HUES6 (cell line): ENCODE results near the gene RBBP9.
"Not testable (repeated sequence)": the region's sequence is repeated elsewhere in the genome, so short reads cannot be mapped to it uniquely, and the experiment has no call there.

Source experiments
- H3K27ac ChIP-seq: 2 replicates; pipeline ENCODE4 v1.7.0; 2013; ENCODE audit warnings: low read depth, mild to moderate bottlenecking, low read length, inconsistent platforms
- H3K27me3 ChIP-seq: 2 replicates; pipeline ENCODE4 v1.6.1; 2013; ENCODE audit warnings: low read length; ENCODE audit not compliant: control insufficient read depth, insufficient read depth
- H3K36me3 ChIP-seq: 2 replicates; pipeline ENCODE4 v1.6.1; 2013; ENCODE audit warnings: low read length; ENCODE audit not compliant: control insufficient read depth, insufficient read depth
- H3K4me1 ChIP-seq: 2 replicates; pipeline ENCODE4 v1.6.1; 2013; ENCODE audit warnings: low read length; ENCODE audit not compliant: control insufficient read depth, insufficient read depth
- H3K4me3 ChIP-seq: 2 replicates; pipeline ENCODE4 v1.5.1; 2013; ENCODE audit warnings: low read depth, low read length
- H3K9ac ChIP-seq: one replicate; pipeline ENCODE4 v1.6.1; 2013; ENCODE audit warnings: mild to moderate bottlenecking, low read length
- H3K9me3 ChIP-seq: 2 replicates; pipeline ENCODE4 v1.6.1; 2013; ENCODE audit warnings: low read depth, low read length; ENCODE audit not compliant: control insufficient read depth, insufficient read depth

RBBP9 gene

GRCh38 chr20:18527339-18527738 is 30.3 kb upstream of the RBBP9 start:
- Histone ChIP-seq H3K36me3 (peaks cover 84% of the 10 kb centered on the region), H3K4me3 (no peak overlapping the region), H3K27ac (no peak overlapping the region)

GRCh38 chr20:18526761-18527160 is 29.7 kb upstream of the RBBP9 start:
- H3K9ac ChIP-seq, H3K4me3 ChIP-seq, H3K27me3 ChIP-seq, H3K9me3 ChIP-seq, H3K4me1 ChIP-seq, H3K27ac ChIP-seq: not testable (repeated sequence)
- peaks cover 79% of the 10 kb centered on the region for H3K36me3 ChIP-seq

More at GRCh38 chr20:18527339-18527738, 30.3 kb upstream of the RBBP9 start:
- no peaks in the 10 kb centered on the region for H3K9me3 ChIP-seq
- H3K27me3 ChIP-seq: no peaks in the 10 kb centered on the region
- no peak overlapping the region for H3K9ac ChIP-seq
- no peaks in the 10 kb centered on the region for H3K4me1 ChIP-seq

DNA sequence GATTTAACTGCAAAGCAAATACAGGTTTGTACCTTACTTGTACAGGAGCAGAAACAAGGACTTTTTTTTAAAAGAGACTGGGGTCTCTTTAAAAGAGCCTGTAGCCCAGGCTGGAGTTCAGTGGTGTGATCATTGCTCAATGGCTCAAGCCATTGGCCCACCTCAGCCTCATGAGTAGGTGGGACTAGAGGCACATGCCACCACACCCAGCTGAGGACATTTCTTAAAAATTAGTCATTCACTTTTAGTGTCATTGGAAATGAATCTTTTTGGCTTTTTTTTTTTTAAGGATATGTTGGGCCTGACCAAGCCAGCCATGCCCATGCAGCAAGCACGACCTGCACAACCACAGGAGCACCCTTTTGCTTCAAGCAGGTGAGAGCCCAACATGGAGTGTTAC is 27.6 kb upstream of the RBBP9 start:
- H3K4me3 ChIP-seq: no peak overlapping the region
- H3K9me3 ChIP-seq: no peaks in the 10 kb centered on the region
- no peak overlapping the region for H3K9ac ChIP-seq
- no peaks in the 10 kb centered on the region for H3K4me1 ChIP-seq
- H3K36me3 ChIP-seq: peaks cover 61% of the 10 kb centered on the region
- no peaks in the 10 kb centered on the region for H3K27me3 ChIP-seq
- no peak overlapping the region for H3K27ac ChIP-seq

DNA sequence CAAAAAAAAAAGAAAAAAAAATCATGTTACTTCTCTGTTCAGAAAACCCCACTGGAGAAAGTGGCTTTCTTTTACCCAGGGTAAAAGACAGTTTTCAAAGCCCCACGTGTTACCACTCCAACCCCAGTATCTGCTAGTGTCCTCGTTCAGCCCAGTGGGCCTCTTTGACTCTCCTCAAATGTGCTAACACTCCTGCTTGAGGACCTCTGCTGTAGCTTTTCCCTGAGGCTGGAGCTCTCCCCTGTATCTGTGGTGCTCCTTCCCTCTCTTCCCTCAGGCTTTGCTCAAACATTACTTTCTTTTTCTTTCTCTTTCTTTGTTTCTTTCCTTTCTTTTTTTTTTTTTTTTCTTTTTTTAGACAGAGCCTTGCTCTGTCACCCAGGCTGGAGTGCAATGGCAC is 26.0 kb upstream of the RBBP9 start:
- Histone ChIP-seq H3K4me1 (no peaks in the 10 kb centered on the region), H3K9me3 (no peaks in the 10 kb centered on the region), H3K27ac (no peak overlapping the region), H3K36me3 (peaks cover 45% of the 10 kb centered on the region), H3K4me3 (no peak overlapping the region), H3K9ac (no peak overlapping the region), H3K27me3 (no peaks in the 10 kb centered on the region)

GRCh38 chr20:18522066-18522465 is 25.0 kb upstream of the RBBP9 start:
- H3K36me3 ChIP-seq: peaks cover 39% of the 10 kb centered on the region
- H3K27ac ChIP-seq, H3K27me3 ChIP-seq, H3K9me3 ChIP-seq, H3K4me3 ChIP-seq, H3K4me1 ChIP-seq, H3K9ac ChIP-seq: not testable (repeated sequence)

- Histone ChIP-seq H3K9me3 (no peaks in the 10 kb centered on the region), H3K27me3 (no peaks in the 10 kb centered on the region), H3K4me1 (no peaks in the 10 kb centered on the region), H3K4me3 (no peak overlapping the region), H3K9ac (no peak overlapping the region), H3K27ac (no peak overlapping the region), H3K36me3 (peaks cover 51% of the 10 kb centered on the region)
Measured at GRCh38 chr20:18515973-18516372, 18.9 kb upstream of the RBBP9 start.

GRCh38 chr20:18514127-18514526 is 17.1 kb upstream of the RBBP9 start:
- Histone ChIP-seq H3K36me3 (peaks cover 64% of the 10 kb centered on the region), H3K9ac (no peak overlapping the region)

DNA sequence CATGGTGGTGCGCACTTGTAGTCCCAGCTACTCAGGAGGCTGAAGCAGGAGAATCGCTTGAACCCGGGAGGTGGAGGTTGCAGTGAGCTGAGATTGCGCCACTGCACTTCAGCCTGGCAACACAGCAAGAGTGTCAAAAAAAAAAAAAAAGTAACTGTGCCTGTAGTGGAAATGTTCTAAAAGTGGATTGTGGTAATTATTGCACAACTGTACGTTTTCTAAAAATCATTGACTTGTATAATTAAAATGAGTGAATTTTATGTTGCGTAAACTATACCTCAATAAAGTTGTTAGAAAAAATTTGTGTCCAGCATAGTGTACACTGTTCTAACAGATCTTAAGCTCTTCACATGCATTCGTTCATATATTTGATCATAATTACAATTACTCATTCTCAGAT is 16.2 kb upstream of the RBBP9 start:
- Histone ChIP-seq H3K27me3 (no peaks in the 10 kb centered on the region), H3K4me1 (no peaks in the 10 kb centered on the region), H3K9ac (no peak overlapping the region), H3K36me3 (peaks cover 64% of the 10 kb centered on the region), H3K27ac (no peak overlapping the region), H3K4me3 (no peak overlapping the region), H3K9me3 (no peaks in the 10 kb centered on the region)

More at GRCh38 chr20:18514127-18514526, 17.1 kb upstream of the RBBP9 start:
- Histone ChIP-seq H3K27ac (no peak overlapping the region), H3K4me1 (no peaks in the 10 kb centered on the region), H3K9me3 (no peaks in the 10 kb centered on the region), H3K4me3 (no peak overlapping the region), H3K27me3 (no peaks in the 10 kb centered on the region)

DNA sequence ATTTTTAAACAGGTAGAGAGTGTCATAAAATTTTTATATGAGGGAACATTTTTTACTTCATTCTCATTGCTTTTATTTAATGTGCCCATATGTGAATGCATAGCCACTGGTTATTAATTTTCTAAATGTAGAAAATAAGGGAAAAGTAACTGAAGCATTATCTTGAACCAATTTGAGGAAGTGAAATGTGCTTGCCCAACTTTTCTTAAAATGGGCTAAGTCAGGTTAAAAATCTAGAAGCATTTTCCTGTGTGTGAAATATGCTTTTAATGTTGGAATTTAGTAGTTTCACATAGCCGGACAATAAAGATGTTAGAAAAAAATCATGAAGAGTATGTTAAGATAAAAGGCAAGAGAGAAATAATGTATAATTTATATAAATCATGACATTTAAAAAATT is 14.5 kb upstream of the RBBP9 start:
- H3K4me1 ChIP-seq: no peaks in the 10 kb centered on the region
- peaks cover 55% of the 10 kb centered on the region for H3K36me3 ChIP-seq
- H3K9ac ChIP-seq: no peak overlapping the region
- no peak overlapping the region for H3K27ac ChIP-seq
- no peaks in the 10 kb centered on the region for H3K27me3 ChIP-seq
- H3K4me3 ChIP-seq: no peak overlapping the region
- H3K9me3 ChIP-seq: no peaks in the 10 kb centered on the region

- H3K27ac ChIP-seq: peak within 1 kb of the TSS; percentile 94
- H3K9ac ChIP-seq: peak within 1 kb of the TSS; percentile 92
- H3K27me3 ChIP-seq: no peaks in the 10 kb centered on the region
- H3K4me1 ChIP-seq: no peaks in the 10 kb centered on the region
- H3K9me3 ChIP-seq: no peaks in the 10 kb centered on the region
- H3K36me3 ChIP-seq: peaks cover 27% of the 10 kb centered on the region
- peak within 1 kb of the TSS; percentile 93 for H3K4me3 ChIP-seq
Measured at GRCh38 chr20:18507218-18508191, 10.5 kb upstream of the RBBP9 start, which contains the start of gene SEC23B. Gene SEC23B, plus strand, starts transcription at chr20:18507940. Its CDS starts 2,896 bp downstream, at chr20:18510836.

GRCh38 chr20:18506744-18507143 is 9.7 kb upstream of the RBBP9 start:
- H3K4me3 ChIP-seq: peak overlapping the region; percentile 93
- H3K4me1 ChIP-seq: no peaks in the 10 kb centered on the region
- H3K27ac ChIP-seq: no peak overlapping the region
- no peaks in the 10 kb centered on the region for H3K9me3 ChIP-seq
- H3K36me3 ChIP-seq: peaks cover 20% of the 10 kb centered on the region
- peak overlapping the region; percentile 92 for H3K9ac ChIP-seq
- no peaks in the 10 kb centered on the region for H3K27me3 ChIP-seq
